HG03066 (cell line): ENCODE results near the gene TCERG1L.
"Not testable (repeated sequence)": the region's sequence is repeated elsewhere in the genome, so short reads cannot be mapped to it uniquely, and the experiment has no call there.

ENCODE experiments used
- ATAC-seq: cut with Tn5 transposase; IDR thresholded peaks from one replicate; pipeline ENCODE4 v1.9.1; 2021; ENCODE audit warnings: low read depth; ENCODE audit not compliant: unreplicated experiment

Gene TCERG1L, protein sequence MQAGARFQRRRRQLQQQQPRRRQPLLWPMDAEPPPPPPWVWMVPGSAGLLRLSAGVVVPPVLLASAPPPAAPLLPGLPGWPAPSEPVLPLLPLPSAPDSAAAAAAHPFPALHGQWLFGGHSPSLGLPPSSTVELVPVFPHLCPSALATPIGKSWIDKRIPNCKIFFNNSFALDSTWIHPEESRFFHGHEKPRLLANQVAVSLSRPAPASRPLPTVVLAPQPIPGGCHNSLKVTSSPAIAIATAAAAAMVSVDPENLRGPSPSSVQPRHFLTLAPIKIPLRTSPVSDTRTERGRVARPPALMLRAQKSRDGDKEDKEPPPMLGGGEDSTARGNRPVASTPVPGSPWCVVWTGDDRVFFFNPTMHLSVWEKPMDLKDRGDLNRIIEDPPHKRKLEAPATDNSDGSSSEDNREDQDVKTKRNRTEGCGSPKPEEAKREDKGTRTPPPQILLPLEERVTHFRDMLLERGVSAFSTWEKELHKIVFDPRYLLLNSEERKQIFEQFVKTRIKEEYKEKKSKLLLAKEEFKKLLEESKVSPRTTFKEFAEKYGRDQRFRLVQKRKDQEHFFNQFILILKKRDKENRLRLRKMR

GRCh38 chr10:131311661-131312477 is at the start of gene TCERG1L:
TCERG1L (minus strand) TSS chr10:131311721; CDS start chr10:131311635, 86 bp downstream.
- no peak for ATAC-seq

DNA sequence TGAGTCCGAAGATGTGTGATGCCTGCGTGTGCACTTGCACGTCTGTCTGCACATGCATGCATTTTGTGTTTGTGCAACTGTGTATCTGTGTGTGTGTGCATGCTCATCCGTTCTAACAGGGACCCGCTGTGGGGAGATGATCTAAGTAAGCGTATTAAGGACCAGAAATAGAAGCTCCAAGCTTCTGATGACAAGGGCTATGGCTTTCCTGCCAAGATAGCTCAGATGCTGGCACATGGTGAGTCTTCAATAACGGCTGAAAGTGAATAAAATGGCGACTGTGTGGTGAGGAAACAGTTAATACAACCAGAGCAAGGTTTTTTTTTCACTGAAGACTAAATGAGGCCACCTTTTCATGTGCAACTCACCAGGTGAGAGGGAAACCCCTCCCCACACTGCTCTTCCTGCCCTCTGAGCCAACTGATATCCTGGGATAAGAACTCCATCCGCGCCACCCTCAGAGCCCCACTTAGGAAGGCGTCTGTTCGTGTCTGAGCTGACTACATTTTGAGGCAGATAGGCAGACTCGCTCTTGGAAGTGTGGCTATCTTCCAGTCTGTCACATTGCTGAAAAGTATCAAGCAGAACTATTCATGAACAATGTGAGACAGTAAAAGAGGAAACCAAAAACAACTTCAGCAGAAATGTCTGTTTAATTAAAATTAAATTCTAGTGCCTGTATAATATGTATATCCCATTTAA is 47.4 kb upstream of the TCERG1L start:
- ATAC-seq: no peak

GRCh38 chr10:131356442-131356841 is 44.9 kb upstream of the TCERG1L start:
- no peak for ATAC-seq

GRCh38 chr10:131355881-131356280 is 44.4 kb upstream of the TCERG1L start:
- ATAC-seq: no peak

DNA sequence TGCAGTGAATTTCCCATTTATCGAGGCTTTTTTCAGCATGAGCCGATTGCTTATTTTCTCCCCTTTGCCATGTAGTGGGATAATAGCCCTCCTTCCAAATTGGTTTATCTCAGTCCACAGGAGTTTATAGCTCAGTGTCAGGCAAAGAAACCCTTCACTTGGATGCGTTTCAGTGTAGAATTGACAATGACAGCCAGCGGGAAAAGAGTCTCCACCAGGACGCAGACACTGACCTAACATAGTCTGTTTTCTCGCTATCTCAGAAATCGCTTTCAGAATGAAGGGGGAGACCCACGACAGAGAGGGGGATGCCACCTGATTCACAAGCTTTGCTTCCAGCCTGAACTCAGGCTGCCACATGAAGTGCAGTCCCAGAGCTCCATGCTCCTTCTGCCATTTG is 43.5 kb upstream of the TCERG1L start:
- ATAC-seq: no peak

GRCh38 chr10:131354380-131354779 is 42.9 kb upstream of the TCERG1L start:
- no peak for ATAC-seq

- ATAC-seq: no peak
Measured at GRCh38 chr10:131352765-131353290, 41.3 kb upstream of the TCERG1L start.

DNA sequence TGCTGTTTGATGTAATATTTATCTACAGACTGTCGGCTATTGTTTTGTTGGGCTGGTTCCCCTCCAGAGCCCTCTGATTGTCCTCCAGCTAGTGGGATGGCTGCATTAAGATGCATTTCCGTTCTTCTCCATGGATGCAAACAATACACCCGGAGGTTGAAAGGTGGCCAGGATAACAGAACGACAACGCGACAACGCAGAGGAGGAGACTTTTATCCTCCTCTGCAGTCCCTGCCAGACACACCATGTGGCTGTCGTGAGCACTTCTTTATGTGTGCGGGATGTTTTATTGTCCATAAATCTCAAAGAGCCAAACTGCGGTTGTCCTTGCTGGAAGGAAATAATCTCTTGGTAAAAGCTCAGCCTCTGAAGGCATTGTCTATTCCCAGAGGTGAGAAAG is 39.1 kb upstream of the TCERG1L start:
- ATAC-seq: no peak

DNA sequence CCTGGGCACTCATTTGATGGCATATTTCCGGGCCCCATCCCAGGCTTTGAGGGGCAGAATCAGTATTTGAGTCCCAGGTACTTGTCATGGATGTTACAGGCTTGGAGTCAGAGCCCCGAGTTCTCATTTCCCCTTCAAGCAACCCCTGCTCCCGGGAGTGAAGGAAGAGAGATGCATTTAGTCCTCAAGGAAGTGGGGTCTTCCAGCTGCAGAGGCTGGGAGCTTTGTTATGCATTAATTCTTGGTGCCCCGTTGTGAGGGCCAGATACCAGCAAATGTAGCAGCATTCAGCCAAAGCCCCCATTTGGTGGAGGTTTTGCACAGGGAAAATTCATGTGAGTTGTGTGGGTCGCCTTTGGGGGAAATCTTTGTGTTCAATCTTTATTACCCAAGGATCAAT is 38.7 kb upstream of the TCERG1L start:
- ATAC-seq: no peak

GRCh38 chr10:131346456-131346855 is 34.9 kb upstream of the TCERG1L start:
- no peak for ATAC-seq

GRCh38 chr10:131345691-131346090 is 34.2 kb upstream of the TCERG1L start:
- ATAC-seq: no peak

GRCh38 chr10:131344747-131345146 is 33.2 kb upstream of the TCERG1L start:
- ATAC-seq: no peak

GRCh38 chr10:131337741-131338140 is 26.2 kb upstream of the TCERG1L start:
- no peak for ATAC-seq

GRCh38 chr10:131332821-131333220 is 21.3 kb upstream of the TCERG1L start:
- no peak for ATAC-seq

- no peak for ATAC-seq
Measured at GRCh38 chr10:131323880-131324279, 12.4 kb upstream of the TCERG1L start.

GRCh38 chr10:131323025-131323424 is 11.5 kb upstream of the TCERG1L start:
- ATAC-seq: no peak

DNA sequence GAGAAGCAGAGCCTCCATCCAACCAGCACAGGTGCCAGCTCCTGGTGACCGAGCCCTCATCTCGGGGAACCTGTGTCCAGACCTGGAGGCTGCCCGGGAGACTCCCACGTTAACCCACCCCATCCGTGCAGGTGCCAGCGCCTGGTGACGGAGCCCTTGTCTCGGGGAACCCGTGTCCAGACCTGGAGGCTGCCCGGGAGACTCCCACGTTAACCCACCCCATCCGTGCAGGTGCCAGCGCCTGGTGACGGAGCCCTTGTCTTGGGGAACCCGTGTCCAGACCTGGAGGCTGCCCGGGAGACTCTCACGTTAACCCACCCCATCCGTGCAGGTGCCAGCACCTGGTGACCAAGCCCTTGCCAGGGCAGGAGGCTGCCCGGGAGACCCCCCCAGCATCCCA is 11.1 kb upstream of the TCERG1L start:
- ATAC-seq: not testable (repeated sequence)

- ATAC-seq: no peak
Measured at GRCh38 chr10:131320860-131321604, 9.5 kb upstream of the TCERG1L start.

DNA sequence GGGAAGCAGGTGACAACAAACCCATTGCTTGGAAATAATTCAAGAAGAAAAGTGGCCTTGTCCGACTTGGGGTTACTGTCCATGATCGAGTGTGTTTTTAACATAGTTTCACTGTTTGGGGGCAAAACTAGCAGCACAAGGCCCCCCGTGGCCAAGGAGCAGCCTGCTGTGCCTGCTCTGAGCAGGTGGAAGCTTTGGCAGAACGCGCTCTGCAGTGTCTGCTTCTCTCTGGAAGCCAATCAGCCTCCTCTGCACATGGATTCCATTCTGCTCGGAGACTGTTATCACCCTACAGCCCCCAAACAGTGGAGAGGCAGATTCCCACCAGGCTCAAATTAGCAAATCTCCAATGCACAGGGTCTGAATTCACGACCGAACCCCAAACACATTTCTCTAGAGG is 7.3 kb upstream of the TCERG1L start:
- no peak for ATAC-seq

- no peak for ATAC-seq
Measured at GRCh38 chr10:131318291-131318690, 6.8 kb upstream of the TCERG1L start.
